Measurements from ENCODE around the gene MXD4.

- no peak for TF ChIP-seq POLR2AphosphoS5 (IDR thresholded peaks at IDR 0.05; ENCODE audit: low read depth, low read length)
- TF ChIP-seq SIN3A (IDR thresholded peaks at IDR 0.05; ENCODE audit: borderline replicate concordance, insufficient read depth, low read length): no peak
- no peak for TF ChIP-seq TAF1 (IDR thresholded peaks at IDR 0.05; ENCODE audit: borderline replicate concordance, insufficient read depth, low read length)
- no peak for TF ChIP-seq FOXP2 (optimal IDR thresholded peaks at IDR 0.05; ENCODE audit: borderline replicate concordance, extremely low read depth, extremely low read length, insufficient read depth)
- no peak for TF ChIP-seq REST (IDR thresholded peaks at IDR 0.05; ENCODE audit: insufficient read depth in 1 of 2, low read depth in 2 of 2, low read length in 2 of 2)
Observed at GRCh38 chr4:2251795-2252529, 9.9 kb downstream of the MXD4 start.
